Measurements from ENCODE around the gene SPTBN1.

DNA sequence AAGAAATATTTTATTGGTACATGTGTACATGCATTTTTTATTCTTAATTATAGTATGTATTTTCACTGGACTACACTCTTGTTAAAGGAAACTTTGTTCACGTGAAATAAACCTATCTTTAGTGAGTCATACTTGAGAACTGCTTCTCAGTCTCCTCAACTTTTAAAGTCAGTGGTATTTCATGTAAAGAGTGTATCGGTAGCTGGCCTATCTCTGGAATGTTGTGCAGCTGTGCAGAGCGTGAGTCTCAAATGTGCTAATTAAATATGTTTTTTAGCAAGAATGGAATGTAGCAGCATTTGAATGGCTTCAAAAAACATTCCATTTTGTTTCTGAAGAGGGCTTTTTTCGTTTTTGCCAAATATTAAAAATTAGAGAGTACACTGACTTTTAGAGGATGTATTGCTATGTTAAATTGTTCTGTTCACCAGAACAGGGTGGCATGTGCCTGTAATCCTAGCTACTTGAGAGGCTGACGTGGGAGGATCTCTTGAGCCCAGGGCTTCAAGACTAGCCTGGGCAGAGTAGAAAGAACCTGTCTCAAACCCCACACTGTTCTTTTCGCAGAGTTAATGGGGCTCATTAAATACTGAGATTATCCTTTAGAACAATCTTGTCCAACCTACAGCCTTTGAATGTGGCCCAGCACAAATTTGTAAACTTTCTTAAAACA is 14.3 kb downstream of the SPTBN1 start:
- TF ChIP-seq, protein P1, sequence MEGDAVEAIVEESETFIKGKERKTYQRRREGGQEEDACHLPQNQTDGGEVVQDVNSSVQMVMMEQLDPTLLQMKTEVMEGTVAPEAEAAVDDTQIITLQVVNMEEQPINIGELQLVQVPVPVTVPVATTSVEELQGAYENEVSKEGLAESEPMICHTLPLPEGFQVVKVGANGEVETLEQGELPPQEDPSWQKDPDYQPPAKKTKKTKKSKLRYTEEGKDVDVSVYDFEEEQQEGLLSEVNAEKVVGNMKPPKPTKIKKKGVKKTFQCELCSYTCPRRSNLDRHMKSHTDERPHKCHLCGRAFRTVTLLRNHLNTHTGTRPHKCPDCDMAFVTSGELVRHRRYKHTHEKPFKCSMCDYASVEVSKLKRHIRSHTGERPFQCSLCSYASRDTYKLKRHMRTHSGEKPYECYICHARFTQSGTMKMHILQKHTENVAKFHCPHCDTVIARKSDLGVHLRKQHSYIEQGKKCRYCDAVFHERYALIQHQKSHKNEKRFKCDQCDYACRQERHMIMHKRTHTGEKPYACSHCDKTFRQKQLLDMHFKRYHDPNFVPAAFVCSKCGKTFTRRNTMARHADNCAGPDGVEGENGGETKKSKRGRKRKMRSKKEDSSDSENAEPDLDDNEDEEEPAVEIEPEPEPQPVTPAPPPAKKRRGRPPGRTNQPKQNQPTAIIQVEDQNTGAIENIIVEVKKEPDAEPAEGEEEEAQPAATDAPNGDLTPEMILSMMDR (IDR thresholded peaks at IDR 0.05; ENCODE audit: low read depth, low read length) = no peak
- TF ChIP-seq MYC (IDR thresholded peaks at IDR 0.05; ENCODE audit: low read depth, low read length) = no peak
- TF ChIP-seq POLR2A (IDR thresholded peaks at IDR 0.05; ENCODE audit: extremely low read depth, insufficient read length) = no peak
